Right lobe of liver (tissue), 4 donors: Measurements from ENCODE around the gene HERPUD2.
"Not testable (repeated sequence)": the region's sequence is repeated elsewhere in the genome, so short reads cannot be mapped to it uniquely, and the experiment has no call there.

Experiments
- CTCF ChIP-seq, 4 donors: fragments of 200-600 bp in 3 of 4; fragments of 450-650 bp in 1 of 4; IDR thresholded peaks; one replicate each; pipeline versions ENCODE4 v1.5.1 to v1.8.0; 2016 to 2022; ENCODE audit warnings: antibody characterized with exemption in 4 of 4, mild to moderate bottlenecking in 2 of 4
- POLR2A ChIP-seq: fragments of 450-650 bp; IDR thresholded peaks from one replicate; pipeline ENCODE4 v1.6.1; 2017; ENCODE audit warnings: antibody characterized with exemption, mild to moderate bottlenecking
- donor health status: DM: no; HTN: no; CAD: no.
- donor health status: DM: no; HTN: no; CAD: no.
- donor health status: DM: no; HTN: yes; CAD: no.

- TF ChIP-seq CTCF (IDR thresholded peaks at IDR 0.05); POLR2A: not testable (repeated sequence)
Measured at GRCh38 chr7:35660411-35660810, 34.5 kb downstream of the HERPUD2 start.
